ENCODE results near the gene PPRC1.

GRCh38 chr10:102116656-102117055 is 16.2 kb upstream of the PPRC1 start:
- no peak for TF ChIP-seq CTCF (IDR thresholded peaks at IDR 0.05)
- TF ChIP-seq POLR2A (IDR thresholded peaks at IDR 0.05), result no peak

All from lower leg skin (tissue), 3 donors.